Keratinocyte (primary cell): Measurements from ENCODE around the gene LSM12. TPM values are rescaled to one million over a fixed set of nuclear protein-coding genes. Genes with fewer than 3 reads are reported as not detected.

Experiments used
- DNase-seq: peaks from one replicate; pipeline ENCODE4 v3.0.0-alpha.2; 2011; ENCODE audit warnings: low read depth, missing footprints, low spot score
- FAIRE-seq: peaks from 2 replicates; lab custom pipeline; 2011; peaks lifted over from hg19 to GRCh38; lab: Jason Lieb, UNC
- H2AFZ ChIP-seq: 2 replicates; pipeline ENCODE4 v1.6.0; 2012; ENCODE audit warnings: low read length, control low read depth, inconsistent platforms; ENCODE audit not compliant: control insufficient read depth
- H3K27ac ChIP-seq: 2 replicates; pipeline ENCODE4 v1.5.1; 2011; ENCODE audit warnings: low read length; ENCODE audit not compliant: control insufficient read depth, insufficient read depth
- H3K27me3 ChIP-seq: 3 replicates; pipeline ENCODE4 v1.6.0; 2011; ENCODE audit warnings: low read length; ENCODE audit not compliant: control insufficient read depth, insufficient read depth; ENCODE audit errors: extremely low read depth
- H3K36me3 ChIP-seq, 2 experiments: 2 replicates in 1 of 2; 3 replicates in 1 of 2; pipeline ENCODE4 v1.5.1; 2011; ENCODE audit warnings: low read length in 2 of 2, mild to moderate bottlenecking in 1 of 2; ENCODE audit not compliant: control insufficient read depth in 2 of 2, insufficient read depth in 2 of 2; ENCODE audit errors: extremely low read depth in 1 of 2
- H3K4me1 ChIP-seq: 3 replicates; pipeline ENCODE4 v1.5.1; 2011; ENCODE audit warnings: low read length; ENCODE audit not compliant: control insufficient read depth, insufficient read depth; ENCODE audit errors: extremely low read depth
- H3K4me2 ChIP-seq: 3 replicates; pipeline ENCODE4 v1.6.0; 2011; ENCODE audit warnings: low read depth, low read length; ENCODE audit not compliant: control insufficient read depth, insufficient read depth; ENCODE audit errors: extremely low read depth
- H3K4me3 ChIP-seq, 3 experiments: fragments of 200-600 bp in 1 of 3; sonication (generic) in 1 of 3; 2 replicates in 2 of 3; 3 replicates in 1 of 3; pipeline ENCODE4 v1.5.1; 2011 to 2016; ENCODE audit warnings: low read length in 3 of 3, mild to moderate bottlenecking in 3 of 3, control low read depth in 2 of 3, inconsistent platforms in 1 of 3, low read depth in 1 of 3, mixed read lengths in 1 of 3, mixed run types in 1 of 3, moderate library complexity in 1 of 3; ENCODE audit not compliant: control insufficient read depth in 2 of 3, insufficient read depth in 2 of 3; ENCODE audit errors: extremely low read depth in 1 of 3
- H3K79me2 ChIP-seq: 2 replicates; pipeline ENCODE4 v1.6.0; 2012; ENCODE audit warnings: low read length; ENCODE audit not compliant: control insufficient read depth, insufficient read depth
- H3K9ac ChIP-seq: 3 replicates; pipeline ENCODE4 v1.6.0; 2011; ENCODE audit warnings: low read length; ENCODE audit not compliant: control insufficient read depth, insufficient read depth; ENCODE audit errors: extremely low read depth
- H3K9me1 ChIP-seq: 3 replicates; pipeline ENCODE4 v1.6.0; 2011; ENCODE audit warnings: low read length; ENCODE audit not compliant: control insufficient read depth, insufficient read depth; ENCODE audit errors: extremely low read depth
- H3K9me3 ChIP-seq: 2 replicates; pipeline ENCODE4 v1.5.1; 2012; ENCODE audit warnings: low read depth, low read length; ENCODE audit not compliant: control insufficient read depth
- H4K20me1 ChIP-seq: 3 replicates; pipeline ENCODE4 v1.6.0; 2011; ENCODE audit warnings: low read length; ENCODE audit not compliant: control insufficient read depth, insufficient read depth; ENCODE audit errors: extremely low read depth
- EZH2 ChIP-seq: IDR thresholded peaks from one replicate; pipeline ENCODE4 v1.6.1; 2012; ENCODE audit warnings: inconsistent platforms, mild to moderate bottlenecking, low read length, moderate library complexity
- dilution Hi-C: fragments of 300-500 bp; cut with MboI; formaldehyde crosslinking; loops from one replicate; pipeline ENCODE4 v1.7.0; 2020; ENCODE audit warnings: low sequenced_read_pairs; ENCODE audit not compliant: extremely low pct_ligation_motif_present
- polyA plus RNA-seq, 5 experiments: library from polyadenylated mRNA; depleted of rRNA in 3 of 5; stranded (reverse) in 3 of 5; stranded (forward) in 1 of 5; unstranded in 1 of 5; fragments of >200 nt; gene quantifications; 1 replicate in 1 of 5; 2 replicates in 3 of 5; 3 replicates in 1 of 5; pipeline versions ENCODE4 v1.2.1 to v1.2.3, GENCODE V29; 2011 to 2012; ENCODE audit warnings: missing spikeins in 2 of 5, low read depth in 1 of 5, low replicate concordance in 1 of 5
- TF ChIP-seq, protein P1 (sequence below), 3 experiments: IDR thresholded peaks in 1 of 3; conservative IDR thresholded peaks in 1 of 3; optimal IDR thresholded peaks in 1 of 3; 2 replicates in 2 of 3; 3 replicates in 1 of 3; pipeline versions ENCODE3 to v1.5.1; 2011; ENCODE audit warnings: low read length in 3 of 3, mild to moderate bottlenecking in 3 of 3, moderate library complexity in 2 of 3, control low read depth in 1 of 3, inconsistent platforms in 1 of 3; ENCODE audit not compliant: insufficient read depth in 2 of 3; ENCODE audit errors: extremely low read depth in 1 of 3

Gene LSM12
- polyA plus RNA-seq, 1 donor (not counting 4 experiments of a cell fraction or from before 2014, with no cell fraction given), result 49.5 TPM

DNA sequence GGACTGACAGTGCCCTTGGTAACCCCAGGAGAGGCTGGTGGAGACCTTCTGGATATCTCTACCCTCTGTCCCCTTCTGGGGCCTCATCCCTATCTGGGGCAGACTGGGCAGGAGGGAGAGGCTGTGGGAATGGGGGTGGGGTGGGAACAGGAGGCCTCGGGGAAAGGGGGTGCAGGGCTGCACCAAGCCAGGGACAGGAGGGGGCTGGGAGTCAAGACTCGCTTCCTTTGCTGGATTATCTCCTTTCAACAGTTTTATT, 28.8 kb upstream of the LSM12 start:
- peak overlapping the region; percentile 88 for H3K4me2 ChIP-seq
- H3K27ac ChIP-seq, result no peak overlapping the region
- dilution Hi-C loops, result no loop called here
- no peaks in the 10 kb centered on the region for H3K79me2 ChIP-seq
- H4K20me1 ChIP-seq, result no peaks in the 10 kb centered on the region
- H3K36me3 ChIP-seq, result peaks cover 0 to 2% of the 10 kb centered on the region in 2 experiments
- peaks cover 18% of the 10 kb centered on the region for H3K4me1 ChIP-seq
- peak overlapping the region; percentile 30 for H3K9ac ChIP-seq
- no peaks in the 10 kb centered on the region for H3K27me3 ChIP-seq
- FAIRE-seq, result no peak
- TF ChIP-seq, protein P1, sequence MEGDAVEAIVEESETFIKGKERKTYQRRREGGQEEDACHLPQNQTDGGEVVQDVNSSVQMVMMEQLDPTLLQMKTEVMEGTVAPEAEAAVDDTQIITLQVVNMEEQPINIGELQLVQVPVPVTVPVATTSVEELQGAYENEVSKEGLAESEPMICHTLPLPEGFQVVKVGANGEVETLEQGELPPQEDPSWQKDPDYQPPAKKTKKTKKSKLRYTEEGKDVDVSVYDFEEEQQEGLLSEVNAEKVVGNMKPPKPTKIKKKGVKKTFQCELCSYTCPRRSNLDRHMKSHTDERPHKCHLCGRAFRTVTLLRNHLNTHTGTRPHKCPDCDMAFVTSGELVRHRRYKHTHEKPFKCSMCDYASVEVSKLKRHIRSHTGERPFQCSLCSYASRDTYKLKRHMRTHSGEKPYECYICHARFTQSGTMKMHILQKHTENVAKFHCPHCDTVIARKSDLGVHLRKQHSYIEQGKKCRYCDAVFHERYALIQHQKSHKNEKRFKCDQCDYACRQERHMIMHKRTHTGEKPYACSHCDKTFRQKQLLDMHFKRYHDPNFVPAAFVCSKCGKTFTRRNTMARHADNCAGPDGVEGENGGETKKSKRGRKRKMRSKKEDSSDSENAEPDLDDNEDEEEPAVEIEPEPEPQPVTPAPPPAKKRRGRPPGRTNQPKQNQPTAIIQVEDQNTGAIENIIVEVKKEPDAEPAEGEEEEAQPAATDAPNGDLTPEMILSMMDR (optimal IDR thresholded peaks at IDR 0.05 in 1 of 3, IDR thresholded peaks at IDR 0.05 in 1 of 3, conservative IDR thresholded peaks at IDR 0.05 in 1 of 3; ENCODE audit: extremely low read depth in 1 of 3, insufficient read depth in 2 of 3, low read length in 3 of 3), result no peak
- no peak for TF ChIP-seq EZH2
- DNase-seq, result no peak
- H3K9me3 ChIP-seq, result no peaks in the 10 kb centered on the region
- H3K4me3 ChIP-seq, result no peak overlapping the region
- no peaks in the 10 kb centered on the region for H3K9me1 ChIP-seq
- no peak overlapping the region for H2AFZ ChIP-seq

DNA sequence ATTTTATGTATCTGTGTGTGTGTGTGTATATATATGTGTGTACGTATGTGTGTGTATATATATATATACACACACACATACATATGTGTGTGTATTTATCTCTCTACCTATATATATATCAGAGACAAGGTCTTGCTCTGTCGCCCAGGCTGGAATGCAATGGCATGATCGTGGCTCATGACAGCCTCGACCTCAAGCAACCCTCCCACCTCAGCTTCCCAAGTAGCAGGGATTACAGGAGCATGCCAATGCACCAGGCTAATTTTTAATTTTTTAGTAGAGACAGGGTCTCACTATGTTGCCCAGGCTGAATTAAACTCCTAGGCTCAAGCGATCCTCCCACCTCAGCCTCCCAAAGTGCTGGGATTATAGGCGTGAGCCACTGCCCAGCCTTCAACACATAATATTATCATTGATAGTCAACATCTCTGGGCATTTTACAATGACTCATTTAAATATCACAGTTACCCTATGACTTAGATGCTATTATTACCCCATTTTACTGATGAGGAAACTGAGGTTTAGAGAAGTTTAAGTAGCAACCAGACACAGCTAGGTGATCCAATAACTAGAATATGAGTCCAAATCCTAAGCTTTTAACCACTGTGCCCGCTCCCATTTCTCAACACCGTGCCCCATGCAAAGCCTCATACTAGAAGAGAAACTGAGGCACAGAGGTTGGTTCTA, 28.4 kb upstream of the LSM12 start:
- Histone ChIP-seq H3K4me3 (no peak overlapping the region), H3K79me2 (no peaks in the 10 kb centered on the region), H3K9ac (peak overlapping the region; percentile 30), H3K36me3 (peaks cover 0 to 2% of the 10 kb centered on the region in 2 experiments), H2AFZ (no peak overlapping the region), H3K9me3 (no peaks in the 10 kb centered on the region), H3K4me2 (peak overlapping the region; percentile 88), H3K27me3 (no peaks in the 10 kb centered on the region), H3K27ac (no peak overlapping the region), H3K4me1 (peaks cover 18% of the 10 kb centered on the region), H3K9me1 (no peaks in the 10 kb centered on the region), H4K20me1 (no peaks in the 10 kb centered on the region)
- dilution Hi-C loops, result no loop called here
- FAIRE-seq (no peak), DNase-seq (no peak)
- TF ChIP-seq, protein P1 (optimal IDR thresholded peaks at IDR 0.05 in 1 of 3, IDR thresholded peaks at IDR 0.05 in 1 of 3, conservative IDR thresholded peaks at IDR 0.05 in 1 of 3; ENCODE audit: extremely low read depth in 1 of 3, insufficient read depth in 2 of 3, low read length in 3 of 3), result no peak
- TF ChIP-seq EZH2, result no peak
